Suppressor macrophage (primary cell): ENCODE measurements around the gene MYBL2.
"Not testable (repeated sequence)": the region's sequence is repeated elsewhere in the genome, so short reads cannot be mapped to it uniquely, and the experiment has no call there.

Experiments used
- DNase-seq, 4 experiments: peaks; one replicate each; pipeline ENCODE4 v3.0.0-alpha.2; 2020 to 2022
- total RNA-seq, 17 experiments: gene quantifications; one replicate each; lab custom pipeline; 2026; ENCODE audit warnings: mixed read lengths in 6 of 17, inconsistent platforms in 3 of 17; lab: John Stamatoyannopoulos, UW

The MYBL2 gene
- total RNA-seq: 4.4 to 66.4 (median 18.8) reads per million in 17 experiments

DNA sequence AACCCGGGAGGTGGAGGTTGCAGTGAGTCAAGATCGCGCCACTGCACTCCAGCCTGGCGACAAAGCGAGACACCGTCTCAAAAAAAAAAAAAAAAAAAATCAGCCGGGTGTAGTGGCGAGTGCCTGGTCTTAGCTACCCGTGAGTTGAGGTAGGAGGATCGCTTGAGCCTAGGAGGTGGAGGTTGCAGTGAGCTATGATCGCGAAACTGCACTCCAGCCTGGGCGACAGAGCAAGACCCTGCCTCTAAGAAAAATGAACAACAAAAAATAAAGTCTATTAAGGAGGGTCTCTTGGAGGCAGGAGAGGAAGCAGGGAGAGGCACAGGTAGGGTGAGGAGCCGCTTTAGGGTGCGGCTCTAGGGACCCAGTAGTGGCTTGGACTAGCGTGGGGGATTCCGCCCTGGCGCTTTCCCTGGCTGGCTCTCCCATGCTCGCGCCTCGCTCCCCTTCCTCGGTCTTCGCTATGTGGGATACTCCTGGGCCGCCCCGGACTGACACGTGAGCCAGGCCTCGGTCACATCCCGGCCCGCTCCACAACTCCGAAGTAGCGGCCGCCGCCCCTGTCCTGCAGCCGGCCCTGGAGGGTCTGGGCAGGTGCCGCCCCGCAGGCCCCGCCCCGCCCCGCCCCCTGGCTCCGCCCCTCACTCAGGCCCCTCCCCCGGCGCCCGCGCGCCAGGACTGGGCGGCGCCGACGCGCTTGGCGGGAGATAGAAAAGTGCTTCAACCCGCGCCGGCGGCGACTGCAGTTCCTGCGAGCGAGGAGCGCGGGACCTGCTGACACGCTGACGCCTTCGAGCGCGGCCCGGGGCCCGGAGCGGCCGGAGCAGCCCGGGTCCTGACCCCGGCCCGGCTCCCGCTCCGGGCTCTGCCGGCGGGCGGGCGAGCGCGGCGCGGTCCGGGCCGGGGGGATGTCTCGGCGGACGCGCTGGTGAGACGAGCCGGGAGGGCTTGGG, at the start of gene MYBL2:
Gene MYBL2 (plus strand): TSS at position 739 of the 953 bp plus-strand sequence. CDS start 170 bp downstream, at position 909.
- DNase-seq: peak; percentile 79 to 91 (median 86)

GRCh38 chr20:43631598-43631997, 35.3 kb upstream of the MYBL2 start:
- no peak for DNase-seq

- no peak for DNase-seq
These were observed 30.5 kb upstream of the MYBL2 start for GRCh38 chr20:43636429-43636828.

DNA sequence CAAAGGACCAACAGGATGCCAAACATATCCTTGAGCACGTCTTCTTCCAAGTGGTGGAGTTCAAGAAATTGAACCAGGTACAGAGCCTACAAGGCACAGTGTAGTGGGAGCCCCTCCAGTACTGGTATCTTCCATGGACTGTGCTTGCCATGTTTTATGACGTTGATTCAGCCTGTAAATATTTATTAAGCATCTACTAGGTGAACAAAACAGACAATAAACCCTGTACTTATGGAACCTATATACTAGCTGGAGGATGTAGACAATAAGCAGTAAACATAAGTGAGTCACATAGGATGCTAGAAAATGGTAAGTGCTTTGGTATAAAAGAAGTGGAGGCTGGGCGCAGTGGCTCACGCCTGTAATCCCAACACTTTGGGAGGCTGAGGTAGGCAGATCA, 24.4 kb upstream of the MYBL2 start:
- no peak for DNase-seq

GRCh38 chr20:43650997-43651525, 15.9 kb upstream of the MYBL2 start:
- no peak for DNase-seq

GRCh38 chr20:43651650-43652184, 15.2 kb upstream of the MYBL2 start:
- not testable (repeated sequence) for DNase-seq

DNA sequence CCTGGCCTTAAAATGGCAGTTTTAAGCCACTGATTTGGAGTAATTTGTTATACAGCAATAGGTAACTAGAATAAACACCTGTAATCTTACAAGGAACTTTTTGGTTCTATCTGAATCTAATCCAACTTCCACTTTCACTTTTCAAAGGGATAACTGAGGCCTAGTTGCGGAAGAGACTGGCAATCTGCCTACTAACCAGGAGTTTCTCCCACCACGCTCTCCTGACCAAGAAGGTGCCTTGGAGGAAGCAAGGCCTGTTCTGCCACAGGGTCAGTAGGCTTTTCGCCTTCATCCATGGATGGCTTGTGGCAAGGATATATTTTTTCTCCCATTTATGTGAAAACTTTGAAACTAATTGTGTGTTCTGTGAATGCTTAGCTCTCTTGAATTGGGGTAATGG, 12.9 kb upstream of the MYBL2 start:
- no peak for DNase-seq

DNA sequence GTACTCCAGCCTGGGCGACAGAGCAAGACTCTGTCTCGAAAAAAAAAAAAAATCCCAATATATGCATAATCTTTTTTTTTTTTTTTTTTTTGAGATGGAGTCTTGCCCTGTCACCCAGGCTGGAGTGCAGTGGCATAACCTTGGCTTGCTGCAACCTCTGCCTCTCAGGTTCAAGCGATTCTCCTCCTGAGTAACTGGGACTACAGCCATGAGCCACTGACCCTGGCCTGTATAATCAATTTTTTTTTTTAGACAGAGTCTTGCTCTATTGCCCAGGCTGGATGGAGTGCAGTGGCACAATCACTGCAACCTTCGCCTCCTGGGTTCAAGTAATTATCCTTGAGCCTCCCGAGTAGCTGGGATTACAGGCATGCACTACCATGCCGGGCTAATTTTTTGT, 11.7 kb upstream of the MYBL2 start:
- DNase-seq: not testable (repeated sequence)

DNA sequence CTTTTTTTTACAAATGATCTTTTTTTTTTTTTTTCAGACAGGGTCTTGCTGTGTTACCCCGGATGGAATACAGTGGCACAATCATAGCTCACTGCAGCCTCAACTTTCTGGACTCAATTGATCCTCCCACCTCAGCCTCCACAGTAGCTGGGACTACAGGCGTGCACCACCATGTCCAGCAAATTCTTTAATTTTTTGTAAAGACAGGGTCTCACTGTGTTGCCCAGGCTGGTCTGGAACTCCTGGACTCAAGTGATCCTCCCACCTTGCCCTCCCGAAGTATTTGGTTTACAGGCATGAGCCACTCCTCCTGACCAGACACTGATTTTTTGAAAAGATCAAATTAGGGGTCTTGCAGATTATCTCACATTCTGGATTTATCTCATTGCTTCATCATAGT, 11.0 kb upstream of the MYBL2 start:
- no peak for DNase-seq

- DNase-seq: peak in 1 of 4 experiments; percentile 11
These were observed 8.7 kb upstream of the MYBL2 start for GRCh38 chr20:43658069-43658722.

DNA sequence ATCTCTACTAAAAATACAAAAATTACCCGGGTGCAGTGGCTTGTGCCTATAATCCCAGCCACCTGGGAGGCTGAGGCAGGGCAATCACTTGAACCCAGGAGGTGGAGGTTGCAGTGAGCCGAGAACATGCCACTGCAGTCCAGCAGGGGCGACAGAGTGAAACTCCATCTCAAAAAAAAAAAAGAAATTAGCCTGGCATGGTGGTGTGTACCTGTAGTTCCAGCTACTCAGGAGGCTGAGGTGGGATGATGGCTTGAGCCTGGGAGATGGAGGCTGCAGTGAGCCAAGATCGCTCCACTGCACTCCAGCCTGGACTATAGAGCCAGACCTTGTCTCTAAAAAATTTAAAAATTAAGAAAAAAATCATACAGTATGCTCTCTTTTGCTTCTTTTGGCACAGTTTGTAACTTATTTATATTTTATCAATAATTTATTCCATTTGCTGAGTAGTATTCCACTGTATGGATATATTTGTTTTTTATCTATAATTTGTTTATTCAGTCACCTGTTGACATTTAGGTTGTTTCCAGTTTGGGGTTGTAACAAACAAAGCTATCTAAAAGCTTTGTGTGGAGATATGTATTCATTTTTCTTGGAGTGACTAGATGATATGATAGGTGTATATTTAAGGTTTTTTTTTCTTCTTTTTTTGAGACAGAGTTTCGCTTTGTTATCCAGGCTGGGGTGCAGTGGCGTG, 8.0 kb upstream of the MYBL2 start:
- no peak for DNase-seq

GRCh38 chr20:43662943-43663655, 3.8 kb upstream of the MYBL2 start:
- DNase-seq: no peak

- no peak for DNase-seq
These were observed 1.3 kb upstream of the MYBL2 start for GRCh38 chr20:43665466-43666176.

- DNase-seq: peak in 3 of 4 experiments; percentile 4 to 21 (median 21)
These were observed 623 bp downstream of the MYBL2 start for GRCh38 chr20:43667341-43668132.

- peak; percentile 5 to 21 (median 15) for DNase-seq
These were observed 2.4 kb downstream of the MYBL2 start for GRCh38 chr20:43669332-43669731.

GRCh38 chr20:43670423-43670822, 3.5 kb downstream of the MYBL2 start:
- no peak for DNase-seq

DNA sequence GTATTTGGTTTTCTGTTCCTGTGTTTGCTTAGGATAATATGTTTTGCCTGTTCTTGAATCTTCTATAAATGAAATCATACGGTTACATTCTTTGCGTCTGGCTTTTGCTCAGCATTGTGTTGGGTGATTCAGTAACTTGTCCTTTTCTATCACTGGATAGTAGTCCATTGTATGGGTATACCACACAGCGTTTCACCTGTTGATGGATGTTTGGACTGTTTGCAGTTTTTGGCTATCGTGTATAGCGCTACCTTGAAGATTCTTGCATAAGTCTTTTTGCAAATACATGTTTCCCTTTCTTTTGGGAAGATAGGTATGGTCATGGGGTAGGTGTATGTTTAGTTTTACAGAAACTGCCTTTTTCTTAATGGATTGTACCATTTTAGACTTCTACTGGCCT, 9.5 kb downstream of the MYBL2 start:
- no peak for DNase-seq

DNA sequence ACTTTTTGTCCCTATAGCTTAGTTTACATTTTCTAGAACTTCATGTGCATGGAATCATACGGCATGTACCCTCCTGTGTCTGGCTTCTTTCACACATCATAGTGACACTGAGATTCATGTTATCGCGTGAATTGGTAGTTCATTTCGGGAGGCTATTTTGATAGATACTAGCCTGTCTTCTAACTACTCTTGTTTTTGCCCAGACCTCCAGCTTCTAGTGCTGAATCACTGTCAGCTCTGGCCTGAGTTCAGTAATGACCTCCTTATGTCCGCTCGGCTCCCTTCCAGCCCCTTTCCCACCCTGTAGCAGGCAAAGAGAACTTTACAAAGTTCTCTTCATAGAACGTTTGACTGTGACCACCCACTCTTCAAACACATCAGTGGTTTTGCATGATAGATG, 14.1 kb downstream of the MYBL2 start:
- DNase-seq: no peak

DNA sequence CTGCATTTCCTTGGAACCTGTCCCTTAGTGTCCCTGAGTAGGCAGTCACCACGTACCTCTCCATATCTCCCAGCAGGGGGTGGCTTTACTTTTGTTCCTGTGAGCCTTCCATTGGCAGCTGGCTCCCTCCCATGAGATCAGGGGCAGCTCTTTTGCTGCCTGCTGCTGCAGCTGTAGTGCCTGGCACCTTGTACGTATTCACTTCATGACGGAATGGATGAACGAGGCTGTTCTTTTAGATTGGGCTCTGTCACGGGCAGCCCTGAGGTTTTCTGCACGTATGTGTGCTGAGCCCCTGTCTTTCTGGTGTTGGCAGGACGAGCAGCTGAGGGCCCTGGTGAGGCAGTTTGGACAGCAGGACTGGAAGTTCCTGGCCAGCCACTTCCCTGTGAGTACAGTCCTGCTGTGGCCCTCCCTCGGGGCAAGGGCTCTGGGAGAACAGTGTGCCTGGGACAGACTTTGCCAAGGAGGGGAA, 14.6 kb downstream of the MYBL2 start:
- DNase-seq: no peak

DNA sequence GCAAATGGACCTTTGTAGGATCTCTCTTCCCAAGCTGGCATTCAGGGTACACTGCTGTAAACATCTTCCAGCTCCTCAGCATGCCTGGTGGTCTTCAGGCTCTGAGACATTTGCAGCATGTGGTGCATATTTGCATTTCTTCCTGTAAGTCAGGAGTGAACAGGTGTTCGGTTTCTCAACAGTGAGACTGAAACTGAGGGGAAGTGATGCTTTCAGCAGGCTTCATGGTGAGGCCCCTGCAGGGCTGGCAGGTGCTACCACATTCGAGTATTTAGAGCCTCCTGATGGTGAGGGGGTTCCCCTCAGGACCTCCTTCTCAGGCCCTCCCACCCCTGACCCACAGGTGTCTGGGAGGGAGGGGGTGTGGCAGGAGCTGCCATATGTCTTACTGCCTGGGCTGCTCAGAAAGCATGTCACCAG, 15.1 kb downstream of the MYBL2 start:
- no peak for DNase-seq
